ENCODE results near the gene MCM9.
"Not testable (repeated sequence)": the region's sequence is repeated elsewhere in the genome, so short reads cannot be mapped to it uniquely, and the experiment has no call there.

MCM9 gene

GRCh38 chr6:118869894-118870589, 64.9 kb downstream of the MCM9 start:
- no peaks in the 10 kb centered on the region for H3K27me3 Mint-ChIP-seq
- no peak for ATAC-seq
- H3K9me3 Mint-ChIP-seq, result peaks cover 17% of the 10 kb centered on the region
- no peak overlapping the region for H3K27ac Mint-ChIP-seq
- peaks cover 49% of the 10 kb centered on the region for H3K4me1 Mint-ChIP-seq
- H3K4me3 Mint-ChIP-seq, result no peak overlapping the region
- H3K36me3 Mint-ChIP-seq, result peaks cover 66% of the 10 kb centered on the region

GRCh38 chr6:118869350-118869749, 65.6 kb downstream of the MCM9 start:
- Mint-ChIP-seq H3K9me3 (peaks cover 17% of the 10 kb centered on the region), H3K4me1 (peaks cover 53% of the 10 kb centered on the region), H3K4me3 (no peak overlapping the region), H3K27ac (no peak overlapping the region), H3K27me3 (no peaks in the 10 kb centered on the region), H3K36me3 (peaks cover 64% of the 10 kb centered on the region)
- no peak for ATAC-seq

GRCh38 chr6:118868901-118869300, 66.1 kb downstream of the MCM9 start:
- Mint-ChIP-seq H3K9me3 (peaks cover 17% of the 10 kb centered on the region), H3K4me1 (peaks cover 55% of the 10 kb centered on the region), H3K36me3 (peaks cover 62% of the 10 kb centered on the region)
- not testable (repeated sequence) for H3K27me3 Mint-ChIP-seq, H3K27ac Mint-ChIP-seq, ATAC-seq, H3K4me3 Mint-ChIP-seq

GRCh38 chr6:118867181-118867580, 67.8 kb downstream of the MCM9 start:
- no peaks in the 10 kb centered on the region for H3K27me3 Mint-ChIP-seq
- no peak overlapping the region for H3K4me3 Mint-ChIP-seq
- H3K36me3 Mint-ChIP-seq, result peaks cover 57% of the 10 kb centered on the region
- H3K9me3 Mint-ChIP-seq, result peaks cover 14% of the 10 kb centered on the region
- peaks cover 60% of the 10 kb centered on the region for H3K4me1 Mint-ChIP-seq
- no peak overlapping the region for H3K27ac Mint-ChIP-seq
- no peak for ATAC-seq

- peaks cover 18% of the 10 kb centered on the region for H3K9me3 Mint-ChIP-seq
These were observed 69.9 kb downstream of the MCM9 start for GRCh38 chr6:118865100-118865391.

GRCh38 chr6:118864341-118865099, 70.4 kb downstream of the MCM9 start:
- no peak for ATAC-seq
- Mint-ChIP-seq H3K9me3 (peaks cover 20% of the 10 kb centered on the region), H3K27me3 (no peaks in the 10 kb centered on the region), H3K36me3 (peaks cover 60% of the 10 kb centered on the region), H3K4me1 (peaks cover 54% of the 10 kb centered on the region), H3K4me3 (peak overlapping the region; percentile 50), H3K27ac (peak overlapping the region; percentile 76)

More at GRCh38 chr6:118865100-118865391, 69.9 kb downstream of the MCM9 start:
- H3K4me1 Mint-ChIP-seq, result peaks cover 49% of the 10 kb centered on the region
- no peaks in the 10 kb centered on the region for H3K27me3 Mint-ChIP-seq
- H3K36me3 Mint-ChIP-seq, result peaks cover 59% of the 10 kb centered on the region
- H3K27ac Mint-ChIP-seq, result peak overlapping the region; percentile 76
- ATAC-seq, result no peak
- H3K4me3 Mint-ChIP-seq, result no peak overlapping the region

- H3K9me3 Mint-ChIP-seq, result peaks cover 16% of the 10 kb centered on the region
- no peaks in the 10 kb centered on the region for H3K27me3 Mint-ChIP-seq
- no peak overlapping the region for H3K4me3 Mint-ChIP-seq
- no peak overlapping the region for H3K27ac Mint-ChIP-seq
- peaks cover 50% of the 10 kb centered on the region for H3K36me3 Mint-ChIP-seq
- peaks cover 72% of the 10 kb centered on the region for H3K4me1 Mint-ChIP-seq
- ATAC-seq, result no peak
These were observed 72.5 kb downstream of the MCM9 start for GRCh38 chr6:118862443-118862842.

- no peak for ATAC-seq
- H3K9me3 Mint-ChIP-seq, result peaks cover 10% of the 10 kb centered on the region
These were observed 74.1 kb downstream of the MCM9 start for GRCh38 chr6:118860880-118861279.

GRCh38 chr6:118860363-118860762, 74.6 kb downstream of the MCM9 start:
- ATAC-seq, result no peak
- Mint-ChIP-seq H3K27ac (peak overlapping the region; percentile 66), H3K4me3 (no peak overlapping the region), H3K4me1 (peaks cover 61% of the 10 kb centered on the region), H3K27me3 (no peaks in the 10 kb centered on the region), H3K36me3 (peaks cover 45% of the 10 kb centered on the region), H3K9me3 (peaks cover 10% of the 10 kb centered on the region)

More at GRCh38 chr6:118860880-118861279, 74.1 kb downstream of the MCM9 start:
- H3K27ac Mint-ChIP-seq, result no peak overlapping the region
- H3K4me3 Mint-ChIP-seq, result no peak overlapping the region
- H3K4me1 Mint-ChIP-seq, result peaks cover 66% of the 10 kb centered on the region
- peaks cover 41% of the 10 kb centered on the region for H3K36me3 Mint-ChIP-seq
- H3K27me3 Mint-ChIP-seq, result no peaks in the 10 kb centered on the region

GRCh38 chr6:118859517-118860064, 75.4 kb downstream of the MCM9 start:
- H3K9me3 Mint-ChIP-seq, result peaks cover 10% of the 10 kb centered on the region
- peak overlapping the region; percentile 66 for H3K27ac Mint-ChIP-seq
- peak; percentile 50 for ATAC-seq
- no peak overlapping the region for H3K4me3 Mint-ChIP-seq
- H3K36me3 Mint-ChIP-seq, result peaks cover 46% of the 10 kb centered on the region
- H3K27me3 Mint-ChIP-seq, result no peaks in the 10 kb centered on the region
- peaks cover 53% of the 10 kb centered on the region for H3K4me1 Mint-ChIP-seq

- no peak for ATAC-seq
- no peaks in the 10 kb centered on the region for H3K27me3 Mint-ChIP-seq
- H3K4me3 Mint-ChIP-seq, result no peak overlapping the region
- H3K9me3 Mint-ChIP-seq, result peaks cover 7% of the 10 kb centered on the region
- no peak overlapping the region for H3K27ac Mint-ChIP-seq
- peaks cover 45% of the 10 kb centered on the region for H3K36me3 Mint-ChIP-seq
- peaks cover 28% of the 10 kb centered on the region for H3K4me1 Mint-ChIP-seq
These were observed 78.7 kb downstream of the MCM9 start for GRCh38 chr6:118856301-118856700.

GRCh38 chr6:118853408-118853807, 81.6 kb downstream of the MCM9 start:
- Mint-ChIP-seq H3K4me3 (no peak overlapping the region), H3K9me3 (no peaks in the 10 kb centered on the region), H3K27me3 (no peaks in the 10 kb centered on the region), H3K27ac (no peak overlapping the region), H3K4me1 (peaks cover 11% of the 10 kb centered on the region), H3K36me3 (peaks cover 32% of the 10 kb centered on the region)
- no peak for ATAC-seq

GRCh38 chr6:118844915-118845314, 90.0 kb downstream of the MCM9 start:
- Mint-ChIP-seq H3K27me3 (no peaks in the 10 kb centered on the region), H3K36me3 (peaks cover 17% of the 10 kb centered on the region), H3K4me3 (peak overlapping the region; percentile 5), H3K27ac (peak overlapping the region; percentile 55), H3K9me3 (no peaks in the 10 kb centered on the region), H3K4me1 (peaks cover 54% of the 10 kb centered on the region)
- no peak for ATAC-seq

GRCh38 chr6:118843685-118844390, 91.1 kb downstream of the MCM9 start:
- ATAC-seq, result peak; percentile 88
- peaks cover 50% of the 10 kb centered on the region for H3K4me1 Mint-ChIP-seq

GRCh38 chr6:118830691-118831090, 104.3 kb downstream of the MCM9 start:
- Mint-ChIP-seq H3K4me3 (no peak overlapping the region), H3K27me3 (no peaks in the 10 kb centered on the region), H3K36me3 (peaks cover 23% of the 10 kb centered on the region), H3K9me3 (peaks cover 6% of the 10 kb centered on the region), H3K4me1 (no peaks in the 10 kb centered on the region), H3K27ac (no peak overlapping the region)
- ATAC-seq, result no peak

More at GRCh38 chr6:118843685-118844390, 91.1 kb downstream of the MCM9 start:
- Mint-ChIP-seq H3K36me3 (peaks cover 16% of the 10 kb centered on the region), H3K27me3 (no peaks in the 10 kb centered on the region), H3K9me3 (no peaks in the 10 kb centered on the region), H3K4me3 (no peak overlapping the region), H3K27ac (no peak overlapping the region)

All from stimulated activated memory B cell treated with anti-CD40 and anti-IgM and Interleukin-4, amounts not matched to agents 10 μg/mL and 1 μg/mL and 100 μg/mL, for 72 hours (primary cell).